Measurements from ENCODE around the gene NBPF4. TPM values are rescaled to one million over a fixed set of nuclear protein-coding genes. Genes with fewer than 3 reads are reported as not detected.
A peak's percentile ranks its signal among the peaks of the same experiment; 100 is the strongest.
"Not testable (repeated sequence)": the region's sequence is repeated elsewhere in the genome, so short reads cannot be mapped to it uniquely, and the experiment has no call there.

Gene NBPF4
- total RNA-seq, 2 experiments from 2014 or later = 0.10 TPM; not detected in 1

GRCh38 chr1:108226855-108227254 is 17.0 kb downstream of the NBPF4 start:
- H3K9me3 Mint-ChIP-seq; H3K27me3 Mint-ChIP-seq; H3K4me3 Mint-ChIP-seq; H3K36me3 Mint-ChIP-seq (ENCODE audit: low read depth); DNase-seq; POLR2A ChIA-PET; CTCF ChIA-PET; H3K4me1 Mint-ChIP-seq; H3K27ac Mint-ChIP-seq: not testable (repeated sequence)

DNA sequence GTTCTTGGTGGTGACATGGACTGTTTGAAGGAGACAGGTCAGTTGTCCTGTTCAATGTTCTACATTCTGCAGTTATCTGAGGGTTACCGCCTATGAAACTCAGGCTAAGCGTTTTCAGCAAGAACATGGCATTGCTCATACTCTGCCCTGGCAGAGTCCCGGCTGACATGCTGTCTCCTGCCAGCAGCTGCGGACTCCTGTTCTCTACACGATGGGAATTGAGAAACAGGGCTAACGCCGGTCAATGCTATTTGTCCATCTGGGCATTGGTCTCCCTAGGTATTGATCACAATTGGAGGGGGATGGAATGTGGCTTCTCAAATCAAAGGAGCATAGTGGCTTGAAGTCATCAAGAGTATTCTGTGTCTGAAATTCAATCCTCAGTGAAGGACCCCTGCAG is 20.6 kb downstream of the NBPF4 start:
- POLR2A ChIA-PET, H3K27ac Mint-ChIP-seq: not testable (repeated sequence)

DNA sequence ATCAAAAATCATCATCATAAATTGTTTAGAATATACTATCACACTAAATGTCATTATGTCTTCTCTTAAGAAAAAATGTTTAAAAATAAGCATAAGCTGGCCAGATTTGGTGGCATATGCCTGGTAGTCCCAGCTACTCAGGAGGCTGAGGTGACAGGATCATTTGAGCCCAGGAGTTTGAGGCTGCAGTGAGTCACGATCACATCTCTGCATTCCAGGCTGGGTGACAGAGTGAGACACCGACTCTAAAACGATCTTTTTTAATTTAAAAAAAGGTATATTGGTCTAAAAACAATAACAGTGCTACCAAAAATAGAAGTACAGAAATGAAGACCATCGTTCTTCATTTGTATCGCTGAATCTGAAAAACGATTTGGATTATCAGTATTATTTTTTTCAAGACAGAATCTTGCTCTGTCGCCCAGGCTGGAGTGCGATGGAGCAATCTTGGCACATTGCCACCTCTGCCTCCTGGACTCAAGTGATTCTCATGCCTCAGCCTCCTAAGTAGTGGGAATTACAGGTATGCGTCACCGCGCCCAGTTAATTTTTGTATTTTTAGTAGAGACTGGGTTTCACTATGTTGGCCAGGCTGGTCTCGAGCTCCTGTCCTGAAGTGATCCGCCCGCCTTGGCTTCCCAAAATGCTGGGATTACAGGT is 26.2 kb downstream of the NBPF4 start:
- H3K4me3 Mint-ChIP-seq; DNase-seq; H3K9me3 Mint-ChIP-seq; H3K36me3 Mint-ChIP-seq (ENCODE audit: low read depth); CTCF ChIA-PET; POLR2A ChIA-PET; H3K27ac Mint-ChIP-seq; H3K4me1 Mint-ChIP-seq: not testable (repeated sequence)
- H3K27me3 Mint-ChIP-seq = peaks cover 13% of the 10 kb centered on the region

More for the DNA sequence above, 20.6 kb downstream of the NBPF4 start:
- H3K4me1 Mint-ChIP-seq; H3K9me3 Mint-ChIP-seq; H3K4me3 Mint-ChIP-seq; CTCF ChIA-PET; H3K36me3 Mint-ChIP-seq (ENCODE audit: low read depth); DNase-seq; H3K27me3 Mint-ChIP-seq: not testable (repeated sequence)

GRCh38 chr1:108217007-108217406 is 26.9 kb downstream of the NBPF4 start:
- H3K27ac Mint-ChIP-seq; DNase-seq; H3K4me3 Mint-ChIP-seq; H3K36me3 Mint-ChIP-seq (ENCODE audit: low read depth); H3K9me3 Mint-ChIP-seq; CTCF ChIA-PET; POLR2A ChIA-PET; H3K4me1 Mint-ChIP-seq: not testable (repeated sequence)
- H3K27me3 Mint-ChIP-seq = peaks cover 18% of the 10 kb centered on the region

DNA sequence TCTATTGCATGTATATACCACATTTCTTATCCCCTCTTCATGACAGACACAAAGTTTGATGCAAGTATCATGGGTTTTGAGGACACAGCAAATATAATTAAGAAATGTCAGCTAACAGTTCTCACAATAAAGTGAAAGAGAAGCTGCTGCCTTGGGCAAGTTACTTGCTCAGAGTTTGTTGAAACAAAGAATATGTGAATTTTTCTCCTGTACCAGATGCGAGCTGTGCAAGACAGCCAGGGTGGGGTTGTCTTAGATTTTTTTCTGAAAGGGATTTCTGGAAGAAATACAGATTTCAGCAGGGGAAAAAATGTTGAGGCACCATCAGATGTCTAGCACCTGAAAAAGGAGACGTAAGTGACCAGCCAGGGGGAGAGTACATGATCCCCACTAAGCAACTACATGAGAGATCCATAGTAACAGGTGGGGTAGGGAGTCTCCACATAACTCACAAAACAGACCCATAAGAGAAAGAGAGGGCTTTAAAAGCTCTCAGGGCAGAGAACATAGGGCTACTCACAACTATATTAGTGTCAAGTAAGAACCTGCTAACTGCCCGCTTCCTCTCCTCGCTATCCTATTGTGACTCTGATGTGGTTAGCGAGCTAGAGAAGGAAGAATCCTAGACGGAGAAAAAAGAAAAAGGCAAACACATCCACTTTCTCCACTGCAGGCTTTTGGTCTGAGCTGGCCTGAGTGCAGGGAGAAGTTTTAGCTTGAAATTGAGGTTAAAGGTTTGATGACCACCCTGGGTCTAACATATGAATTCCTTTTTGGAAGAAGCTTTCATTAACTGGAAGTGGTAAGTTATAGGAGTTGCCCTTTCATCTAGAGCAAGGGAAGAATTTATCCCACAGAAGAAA is 27.6 kb downstream of the NBPF4 start:
- CTCF ChIA-PET = interaction anchor here (1.1 kb wide), 1 partner anchor 477 kb away, joined by 4 read pairs; no protein-coding TSS in a partner anchor
- H3K4me1 Mint-ChIP-seq; H3K27ac Mint-ChIP-seq; H3K4me3 Mint-ChIP-seq; DNase-seq; H3K36me3 Mint-ChIP-seq (ENCODE audit: low read depth); H3K9me3 Mint-ChIP-seq; POLR2A ChIA-PET: not testable (repeated sequence)
- peaks cover 24% of the 10 kb centered on the region for H3K27me3 Mint-ChIP-seq

- H3K4me1 Mint-ChIP-seq; H3K4me3 Mint-ChIP-seq; H3K27ac Mint-ChIP-seq; POLR2A ChIA-PET; H3K9me3 Mint-ChIP-seq; DNase-seq; CTCF ChIA-PET; H3K36me3 Mint-ChIP-seq (ENCODE audit: low read depth): not testable (repeated sequence)
- H3K27me3 Mint-ChIP-seq = peaks cover 27% of the 10 kb centered on the region
Measured at GRCh38 chr1:108214641-108215465, 29.0 kb downstream of the NBPF4 start.

DNA sequence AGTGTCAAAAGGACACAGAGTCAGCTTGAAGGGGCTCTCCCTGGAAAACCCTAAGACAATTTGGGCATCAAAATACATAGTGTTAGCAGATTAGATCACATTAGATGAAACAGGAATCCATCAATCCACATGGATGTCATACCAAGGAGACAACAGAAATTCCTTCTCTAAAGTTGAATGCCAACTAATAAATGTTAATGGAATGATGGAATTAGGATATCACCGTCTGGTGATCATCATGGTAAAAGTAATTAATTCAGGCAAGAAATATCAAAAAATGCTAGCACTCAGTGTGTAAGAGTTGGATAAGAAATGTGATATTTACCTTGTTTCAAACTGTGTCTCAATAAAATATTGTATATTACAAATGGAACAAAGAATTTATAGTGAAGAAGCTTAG is 32.9 kb downstream of the NBPF4 start:
- Mint-ChIP-seq H3K27me3 (peaks cover 51% of the 10 kb centered on the region), H3K36me3 (ENCODE audit: low read depth) (no peaks in the 10 kb centered on the region), H3K9me3 (no peaks in the 10 kb centered on the region), H3K4me1 (peaks cover 8% of the 10 kb centered on the region), H3K27ac (no peak overlapping the region), H3K4me3 (no peak overlapping the region)
- POLR2A ChIA-PET = no interaction called here
- CTCF ChIA-PET = no interaction called here
- no peak for DNase-seq

DNA sequence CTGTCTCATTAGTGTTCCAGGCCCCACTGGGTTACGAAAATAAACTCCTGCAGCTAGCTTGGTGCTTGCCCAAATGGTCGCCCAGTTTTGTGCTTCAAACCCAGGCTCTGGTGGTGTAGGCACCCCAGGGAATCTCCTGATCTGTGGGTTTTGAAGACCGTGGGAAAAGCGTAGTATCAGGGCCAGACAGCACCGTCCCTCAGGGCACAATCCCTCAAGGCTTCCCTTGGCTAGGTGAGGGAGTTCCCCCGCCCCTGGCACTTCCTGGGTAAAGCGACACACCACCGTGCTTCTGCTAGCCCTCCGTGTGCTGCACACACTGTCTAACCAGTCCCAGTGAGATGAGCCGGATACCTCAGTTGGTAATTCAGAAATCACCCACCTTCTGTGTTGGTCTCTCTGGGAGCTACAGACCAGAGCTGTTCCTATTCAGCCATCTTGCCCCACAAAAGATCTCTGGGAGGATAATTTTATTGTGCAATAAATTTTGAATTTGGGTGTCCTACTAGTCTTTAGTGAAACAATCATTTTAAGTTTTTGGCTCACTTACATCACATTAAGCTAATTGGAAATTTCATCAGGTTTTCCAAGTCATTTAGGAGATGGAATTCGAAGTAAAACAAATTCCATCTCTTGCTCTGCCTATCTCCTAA is 34.3 kb downstream of the NBPF4 start:
- peaks cover 64% of the 10 kb centered on the region for H3K27me3 Mint-ChIP-seq
- H3K4me3 Mint-ChIP-seq = no peak overlapping the region
- ChIA-PET CTCF (no interaction called here), POLR2A (interaction anchor here (0.6 kb wide), 2 partner anchors 9 to 16 kb away, joined by 3 to 8 read pairs; partner anchors contain the start of gene SLC25A24)
- H3K4me1 Mint-ChIP-seq = peaks cover 8% of the 10 kb centered on the region
- H3K9me3 Mint-ChIP-seq = peaks cover 2% of the 10 kb centered on the region
- DNase-seq = no peak
- H3K27ac Mint-ChIP-seq = no peak overlapping the region
- H3K36me3 Mint-ChIP-seq (ENCODE audit: low read depth) = no peaks in the 10 kb centered on the region

DNA sequence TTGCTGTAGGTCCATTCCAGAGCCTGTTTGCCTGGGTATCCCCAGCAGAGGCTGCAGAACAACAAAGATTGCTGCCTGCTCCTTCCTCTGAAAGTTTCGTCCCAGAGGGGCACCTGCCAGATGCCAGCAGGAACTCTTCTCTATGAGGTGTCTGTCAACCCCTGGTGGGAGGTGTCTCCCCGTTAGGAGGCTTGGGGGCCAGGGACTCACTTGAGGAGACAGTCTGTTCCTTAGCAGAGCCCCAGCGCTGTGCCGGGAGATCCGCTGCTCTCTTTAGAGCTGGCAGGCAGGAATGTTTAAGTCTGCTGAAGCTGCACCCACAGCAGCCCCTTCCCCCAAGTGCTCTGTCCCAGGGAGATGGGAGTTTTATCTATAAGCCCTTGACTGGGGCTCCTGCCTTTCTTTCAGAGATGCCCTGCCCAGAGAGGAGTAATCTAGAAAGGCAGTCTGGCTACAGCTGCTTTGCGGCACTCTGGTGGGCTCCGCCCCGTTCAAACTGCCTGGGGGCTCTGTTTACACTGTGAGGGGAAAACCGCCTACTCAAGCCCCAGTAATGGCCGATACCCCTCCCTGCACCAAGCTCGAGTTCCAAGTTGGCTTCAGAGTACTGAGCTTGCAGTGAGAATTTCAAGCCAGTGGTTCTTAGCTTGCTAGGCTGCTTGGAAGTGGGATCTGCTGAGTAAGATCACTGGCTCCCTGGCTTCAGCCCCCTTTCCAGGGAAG is 35.0 kb downstream of the NBPF4 start:
- H3K27me3 Mint-ChIP-seq = peaks cover 69% of the 10 kb centered on the region
- POLR2A ChIA-PET = interaction anchor here (0.6 kb wide), 2 partner anchors 9 to 17 kb away, joined by 3 to 8 read pairs; partner anchors contain the start of gene SLC25A24
- no peak for DNase-seq
- peaks cover 10% of the 10 kb centered on the region for H3K4me1 Mint-ChIP-seq
- peaks cover 2% of the 10 kb centered on the region for H3K9me3 Mint-ChIP-seq
- no peak overlapping the region for H3K27ac Mint-ChIP-seq
- CTCF ChIA-PET = no interaction called here
- peaks cover 4% of the 10 kb centered on the region for H3K36me3 Mint-ChIP-seq (ENCODE audit: low read depth)
- no peak overlapping the region for H3K4me3 Mint-ChIP-seq

GRCh38 chr1:108203582-108203981 is 40.3 kb downstream of the NBPF4 start:
- POLR2A ChIA-PET; CTCF ChIA-PET; H3K36me3 Mint-ChIP-seq (ENCODE audit: low read depth); H3K27ac Mint-ChIP-seq; DNase-seq; H3K9me3 Mint-ChIP-seq; H3K4me3 Mint-ChIP-seq: not testable (repeated sequence)
- Mint-ChIP-seq H3K4me1 (peaks cover 24% of the 10 kb centered on the region), H3K27me3 (peaks cover 53% of the 10 kb centered on the region)

DNA sequence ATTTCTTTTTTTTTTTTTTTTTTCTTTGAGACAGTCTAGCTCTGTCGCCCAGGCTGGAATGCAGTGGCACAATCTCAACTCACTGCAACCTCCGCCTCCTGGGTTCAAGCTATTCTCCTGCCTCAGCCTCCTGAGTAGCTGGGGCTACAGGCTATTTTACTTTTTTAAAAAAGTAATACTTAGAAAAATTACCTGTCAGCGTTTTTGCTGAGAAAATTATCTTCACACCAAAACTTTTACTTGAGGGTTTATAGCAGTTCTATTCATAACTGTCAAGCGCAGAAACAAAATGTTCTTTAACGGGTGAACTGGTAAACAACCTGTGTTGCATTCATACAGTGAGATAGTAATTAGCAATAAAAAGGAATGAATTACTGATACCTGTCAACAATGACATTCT is 42.2 kb downstream of the NBPF4 start:
- no peak overlapping the region for H3K27ac Mint-ChIP-seq
- POLR2A ChIA-PET = no interaction called here
- no peak for DNase-seq
- H3K4me1 Mint-ChIP-seq = peaks cover 39% of the 10 kb centered on the region
- H3K36me3 Mint-ChIP-seq (ENCODE audit: low read depth) = peaks cover 27% of the 10 kb centered on the region
- peaks cover 34% of the 10 kb centered on the region for H3K27me3 Mint-ChIP-seq
- no peak overlapping the region for H3K4me3 Mint-ChIP-seq
- H3K9me3 Mint-ChIP-seq = peaks cover 2% of the 10 kb centered on the region
- CTCF ChIA-PET = interaction anchor here (1.7 kb wide), 1 partner anchor 358 kb away, joined by 6 read pairs; the partner anchor contains the start of gene EEIG2

- ChIA-PET POLR2A (interaction anchor here (0.6 kb wide), 1 partner anchor 9 kb away, joined by 3 read pairs; no protein-coding TSS in a partner anchor), CTCF (interaction anchor here (1.2 to 1.7 kb wide), 3 partner anchors 75 to 359 kb away, joined by 3 to 6 read pairs (median 3); partner anchors contain the start of gene EEIG2)
- H3K4me1 Mint-ChIP-seq = peaks cover 40% of the 10 kb centered on the region
- H3K27me3 Mint-ChIP-seq = peaks cover 25% of the 10 kb centered on the region
- DNase-seq = peak; percentile 56
- peak overlapping the region; percentile 92 for H3K27ac Mint-ChIP-seq
- H3K36me3 Mint-ChIP-seq (ENCODE audit: low read depth) = peaks cover 35% of the 10 kb centered on the region
- H3K9me3 Mint-ChIP-seq = peaks cover 2% of the 10 kb centered on the region
- peak overlapping the region; percentile 87 for H3K4me3 Mint-ChIP-seq
Measured at GRCh38 chr1:108200687-108201051, 43.2 kb downstream of the NBPF4 start.
